HG02623 (cell line): ENCODE measurements around the gene DDX20.

Experiments
- ATAC-seq: cut with Tn5 transposase; IDR thresholded peaks from one replicate; pipeline ENCODE4 v1.9.1; 2021; ENCODE audit warnings: moderate library complexity; ENCODE audit not compliant: unreplicated experiment

Gene DDX20

DNA sequence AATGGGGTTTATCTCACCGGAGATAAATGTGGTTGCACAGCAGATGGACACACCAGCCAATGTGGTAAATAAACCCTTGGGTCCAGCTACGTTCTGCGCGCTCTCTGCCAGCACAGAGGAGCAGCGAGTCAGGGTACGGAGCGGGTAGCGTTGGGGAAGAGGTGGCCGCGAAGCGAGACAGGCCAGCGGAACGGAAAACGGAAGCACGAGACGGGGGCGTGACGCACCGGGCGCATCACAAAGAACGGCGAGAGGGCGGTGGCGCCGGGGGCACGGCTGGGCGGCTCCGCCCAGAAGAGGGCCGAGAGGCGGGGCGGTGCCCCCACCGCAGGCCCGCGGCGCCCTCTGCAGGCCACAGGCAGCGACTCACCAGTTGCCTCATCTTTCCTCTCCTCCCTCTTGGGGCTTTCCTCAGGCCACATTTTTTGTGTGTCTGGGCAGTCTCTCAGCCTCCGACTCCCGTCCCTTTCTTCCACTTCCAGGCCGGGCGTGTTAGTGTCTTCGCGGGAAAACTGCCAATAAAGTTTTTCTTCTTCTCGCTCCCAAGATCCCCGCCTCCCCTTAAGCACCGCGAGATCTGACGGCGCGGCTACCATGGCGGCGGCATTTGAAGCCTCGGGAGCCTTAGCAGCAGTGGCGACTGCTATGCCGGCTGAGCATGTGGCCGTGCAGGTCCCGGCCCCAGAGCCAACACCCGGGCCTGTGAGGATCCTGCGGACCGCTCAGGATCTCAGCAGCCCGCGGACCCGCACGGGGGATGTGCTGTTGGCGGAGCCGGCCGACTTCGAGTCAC, at the start of gene DDX20:
TSS of gene DDX20 (plus strand) at position 571 of the 793 bp plus-strand sequence. CDS start at position 595, 24 bp downstream.
- peak; percentile 88 for ATAC-seq

DNA sequence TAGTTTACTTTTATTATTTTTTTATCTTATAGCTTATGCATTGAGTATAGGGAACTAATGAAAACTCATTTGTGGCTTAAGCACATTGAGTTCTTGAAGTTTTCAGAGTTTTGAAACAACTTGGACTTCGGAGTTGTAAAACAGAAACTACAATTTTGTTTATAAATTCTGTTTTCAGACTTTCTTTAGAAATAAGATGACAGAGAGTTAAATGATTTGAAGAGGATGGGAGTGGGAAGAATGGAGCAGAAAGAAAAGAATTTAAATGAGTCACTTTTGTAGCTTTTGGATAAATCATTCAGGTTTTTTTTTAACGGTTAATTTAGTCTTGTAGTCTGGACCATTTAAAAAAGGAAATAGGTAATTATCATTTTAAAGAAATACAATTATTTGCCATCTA, 48.8 kb upstream of the DDX20 start:
- no peak for ATAC-seq

GRCh38 chr1:111707906-111708305, 47.8 kb upstream of the DDX20 start:
- no peak for ATAC-seq

GRCh38 chr1:111709986-111710385, 45.7 kb upstream of the DDX20 start:
- ATAC-seq, result no peak

DNA sequence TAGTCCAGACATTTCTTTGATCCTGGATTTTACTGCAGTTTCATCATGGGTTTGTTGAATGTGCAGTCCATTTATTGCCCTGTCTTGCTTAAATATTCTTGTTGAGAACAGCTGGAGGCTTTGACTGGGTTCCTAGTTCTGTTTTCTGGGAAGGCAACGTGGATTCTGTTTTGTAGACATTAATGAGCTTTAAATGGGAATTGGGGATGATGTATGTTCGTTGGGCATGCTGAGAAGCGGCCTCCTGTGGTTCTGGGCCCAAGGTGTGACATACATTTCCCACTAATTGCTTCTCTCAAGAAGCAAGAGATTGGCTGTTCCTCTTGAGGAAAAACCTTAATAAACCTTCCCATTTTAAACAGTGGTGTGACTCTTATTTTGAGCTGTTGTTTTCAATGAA, 39.4 kb upstream of the DDX20 start:
- ATAC-seq, result no peak

GRCh38 chr1:111717450-111717849, 38.3 kb upstream of the DDX20 start:
- ATAC-seq, result no peak

- no peak for ATAC-seq
Observed at GRCh38 chr1:111719135-111719534, 36.6 kb upstream of the DDX20 start.

- no peak for ATAC-seq
Observed at GRCh38 chr1:111719674-111720132, 36.0 kb upstream of the DDX20 start.

GRCh38 chr1:111720274-111720976, 35.3 kb upstream of the DDX20 start:
- no peak for ATAC-seq

- no peak for ATAC-seq
Observed at GRCh38 chr1:111720977-111721786, 34.5 kb upstream of the DDX20 start.

DNA sequence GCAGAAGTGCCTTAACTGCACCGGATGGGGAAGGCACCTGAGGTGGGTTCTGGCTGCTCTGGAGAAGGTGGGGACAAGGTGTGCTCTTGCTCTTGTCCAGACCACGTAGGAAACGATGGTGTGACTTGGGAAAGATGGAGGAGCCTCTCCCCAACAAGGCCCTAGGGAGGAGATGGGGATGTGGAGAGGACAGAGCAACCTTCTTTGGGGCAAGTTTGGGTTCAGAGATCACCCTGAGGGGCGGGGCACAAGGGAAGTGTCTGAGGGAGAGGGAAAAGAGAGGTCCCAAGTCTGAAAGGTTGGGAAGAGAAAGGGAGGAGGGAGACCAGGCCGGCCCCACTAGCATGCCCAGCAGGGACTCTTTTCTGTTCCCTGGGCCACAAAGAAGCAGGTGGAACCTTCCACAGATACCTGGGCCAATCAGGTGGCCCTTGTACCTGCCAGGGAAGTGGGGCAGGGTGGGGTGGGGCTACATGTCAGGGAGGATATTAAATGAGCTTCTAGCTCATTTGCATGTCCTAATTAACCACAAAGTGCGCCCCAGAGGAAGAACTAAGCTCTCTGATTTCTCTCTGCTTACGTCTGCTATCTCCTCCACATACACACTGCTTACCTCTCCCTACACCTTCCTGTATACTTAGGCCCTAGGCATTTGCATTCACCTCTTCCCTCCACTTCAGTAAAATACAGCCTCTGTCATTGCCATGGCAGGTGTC, 32.5 kb upstream of the DDX20 start:
- no peak for ATAC-seq

DNA sequence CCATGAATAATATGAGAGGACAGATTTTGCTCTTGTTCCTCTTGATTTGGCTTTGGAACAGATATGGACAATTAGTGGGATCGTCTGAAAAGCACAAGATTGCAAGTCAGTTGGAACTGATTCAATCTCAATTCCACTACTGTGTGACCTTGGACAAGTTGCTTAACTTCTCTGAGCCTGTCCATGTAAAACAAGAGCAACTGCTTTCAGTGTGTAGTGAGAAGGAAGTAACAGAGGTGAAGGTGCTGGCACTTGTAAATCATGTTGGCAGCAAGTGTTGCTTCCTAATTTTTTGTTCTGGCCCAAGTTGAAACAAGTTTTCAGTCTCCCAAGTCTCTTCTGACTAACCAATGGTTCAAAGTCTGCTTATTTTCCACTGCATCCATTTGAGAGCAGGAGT, 31.8 kb upstream of the DDX20 start:
- no peak for ATAC-seq

GRCh38 chr1:111725192-111725591, 30.5 kb upstream of the DDX20 start:
- no peak for ATAC-seq

GRCh38 chr1:111727056-111727455, 28.6 kb upstream of the DDX20 start:
- no peak for ATAC-seq

- ATAC-seq, result no peak
Observed at GRCh38 chr1:111729271-111729921, 26.3 kb upstream of the DDX20 start.

DNA sequence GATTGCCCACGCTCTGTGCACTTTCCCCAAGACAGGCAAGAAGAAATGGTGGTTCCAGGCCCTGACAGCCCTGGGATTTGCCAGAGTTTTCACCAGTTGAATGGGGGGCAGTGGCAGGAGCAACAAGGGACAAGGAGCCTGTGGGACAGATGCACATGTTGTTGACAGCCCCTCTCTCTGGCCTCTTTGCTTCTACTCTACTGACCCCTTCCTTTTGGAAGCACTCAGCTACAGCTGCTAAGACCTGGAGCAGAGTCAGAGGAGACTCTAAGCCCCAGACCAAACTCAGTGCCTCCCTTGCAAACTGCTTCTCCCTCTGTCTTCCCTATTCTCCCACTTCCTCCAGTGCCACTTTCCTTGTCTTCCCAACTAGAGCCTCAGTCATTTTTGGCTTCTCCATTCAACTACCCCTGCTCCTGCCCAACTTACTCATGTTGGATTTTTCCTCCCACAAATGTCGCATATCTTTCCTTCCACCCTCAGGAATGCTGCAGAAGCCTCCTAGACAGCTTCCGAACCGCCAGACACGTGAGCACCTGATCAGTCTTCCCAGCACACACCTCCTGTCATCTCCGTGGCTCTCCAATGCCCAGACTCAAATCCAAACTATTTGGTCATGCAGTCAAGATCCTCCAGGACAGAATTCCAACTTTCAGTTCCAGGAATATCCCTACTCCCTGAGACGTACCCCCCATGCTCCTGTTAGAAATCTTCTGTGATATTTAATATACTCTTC, 25.6 kb upstream of the DDX20 start:
- no peak for ATAC-seq

GRCh38 chr1:111730706-111731105, 25.0 kb upstream of the DDX20 start:
- ATAC-seq, result no peak

DNA sequence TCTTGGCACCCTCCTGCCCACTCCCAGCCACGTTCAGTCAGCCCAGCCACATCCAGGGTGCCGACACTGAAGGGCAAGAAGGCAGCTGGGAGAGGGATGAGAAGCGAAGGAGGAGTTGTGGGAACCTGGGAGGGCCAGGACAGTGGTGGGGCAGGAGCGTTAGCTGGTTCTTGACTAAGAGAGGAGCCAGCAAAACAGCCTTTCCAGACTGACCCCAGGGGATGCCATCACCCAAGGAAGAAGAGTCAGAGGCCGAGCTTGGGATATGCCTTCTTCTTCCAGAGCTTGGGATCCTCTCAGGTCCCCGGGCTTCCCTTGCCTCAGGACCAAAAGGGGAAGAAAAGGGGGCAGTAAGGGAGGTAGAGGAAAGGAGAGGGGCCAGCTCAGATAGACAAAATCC, 23.7 kb upstream of the DDX20 start:
- no peak for ATAC-seq

DNA sequence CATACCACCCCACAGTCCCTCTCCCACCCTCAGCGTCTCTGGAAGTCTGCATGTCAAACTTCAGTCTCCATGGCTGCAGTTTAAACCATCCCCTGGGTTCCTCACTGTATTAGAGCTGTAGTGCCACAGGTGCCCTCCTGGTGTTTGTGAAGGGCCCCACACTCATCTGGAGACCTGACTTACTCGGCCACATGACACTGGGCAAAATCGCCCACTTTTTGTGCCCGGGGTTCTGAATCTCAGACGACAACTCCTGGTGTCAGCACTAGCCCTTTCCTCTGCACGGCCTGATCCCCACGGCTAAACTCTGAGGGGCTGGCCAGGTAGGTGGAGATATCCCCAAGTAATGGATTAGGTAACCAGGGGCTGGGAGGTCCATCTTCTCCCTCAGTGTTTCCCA, 23.0 kb upstream of the DDX20 start:
- ATAC-seq, result no peak
